ENCODE results near the gene CALN1.
A peak's percentile ranks its signal among the peaks of the same experiment; 100 is the strongest.
"Not testable (repeated sequence)": the region's sequence is repeated elsewhere in the genome, so short reads cannot be mapped to it uniquely, and the experiment has no call there.

CALN1 gene

DNA sequence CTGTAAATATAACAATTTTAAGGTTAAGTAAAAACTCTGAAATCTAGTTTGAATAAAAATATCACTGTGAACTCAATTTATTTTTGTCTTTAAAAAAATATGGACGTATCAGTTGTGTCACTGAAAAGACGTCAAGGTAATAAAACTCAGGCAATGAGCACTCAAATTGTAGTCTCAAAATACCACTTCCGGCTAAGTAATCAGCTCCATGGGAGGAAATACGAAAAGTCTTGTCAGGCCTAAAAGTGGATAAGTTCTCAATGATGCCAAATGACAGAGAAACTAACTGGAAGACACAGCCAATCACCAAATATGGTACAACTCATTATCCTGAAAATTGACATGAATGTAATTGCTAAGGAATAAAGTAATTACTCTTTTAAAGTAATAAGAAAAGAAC is 719 bp downstream of the CALN1 start:
- DNase-seq (ENCODE audit: low read depth, low spot score): no peak
- H3K27ac ChIP-seq: no peak overlapping the region

- no peak overlapping the region for H3K27ac ChIP-seq
- no peak for DNase-seq (ENCODE audit: low read depth, low spot score)
These were observed 2.5 kb downstream of the CALN1 start for GRCh38 chr7:72409638-72410015.

- no peak for DNase-seq (ENCODE audit: low read depth, low spot score)
- H3K27ac ChIP-seq: no peak overlapping the region
These were observed 3.0 kb downstream of the CALN1 start for GRCh38 chr7:72408966-72409637.

DNA sequence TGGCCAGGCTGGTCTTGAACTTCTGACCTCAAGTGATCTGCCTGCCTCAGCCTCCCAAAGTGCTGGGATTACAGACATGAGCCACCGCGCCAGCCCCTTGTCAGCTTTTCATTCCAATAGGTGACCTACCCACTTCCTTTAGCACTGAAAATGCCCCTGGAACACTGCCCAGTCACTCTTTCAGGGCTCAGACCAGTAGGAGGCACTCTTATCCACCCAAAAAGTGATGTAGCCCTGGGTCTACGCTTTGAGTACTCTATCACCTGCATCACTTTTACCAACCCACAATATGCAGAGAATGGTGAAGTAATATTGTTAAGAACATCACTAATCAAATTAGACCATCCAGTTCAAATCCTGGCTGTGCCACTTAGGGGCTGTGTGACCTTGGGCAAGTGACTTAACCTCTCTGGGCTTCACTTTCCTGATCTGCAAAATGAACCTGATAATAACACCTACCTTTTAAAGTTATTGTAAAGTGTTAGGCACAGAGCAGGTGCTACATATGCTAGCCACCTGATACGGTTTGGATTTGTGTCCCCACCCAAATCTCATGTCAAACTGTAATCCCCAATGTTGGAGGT is 5.2 kb downstream of the CALN1 start:
- H3K27ac ChIP-seq: no peak overlapping the region
- DNase-seq (ENCODE audit: low read depth, low spot score): no peak

DNA sequence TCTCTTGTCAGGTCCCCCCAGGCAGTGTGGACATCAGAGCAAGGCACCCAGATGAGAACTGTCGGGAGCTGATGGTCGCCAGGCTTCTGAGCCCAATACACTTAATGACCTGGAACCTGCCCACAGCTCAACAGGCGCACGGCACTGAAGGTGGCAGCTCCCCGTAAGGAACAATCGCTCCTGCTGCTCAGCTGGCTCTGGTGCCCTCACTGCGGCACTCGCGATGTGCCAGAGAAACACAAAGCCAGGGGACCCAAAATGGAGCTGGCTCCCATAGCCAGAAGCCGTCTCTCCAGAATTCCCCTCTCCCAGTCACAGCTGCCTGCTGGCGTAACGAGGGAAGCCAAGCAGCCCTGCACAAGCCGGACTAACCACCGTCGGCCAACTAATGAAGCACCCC is 6.3 kb downstream of the CALN1 start:
- DNase-seq (ENCODE audit: low read depth, low spot score): no peak
- no peak overlapping the region for H3K27ac ChIP-seq

- H3K27ac ChIP-seq: no peak overlapping the region
- peak; percentile 1 for DNase-seq (ENCODE audit: low read depth, low spot score)
These were observed 6.7 kb downstream of the CALN1 start for GRCh38 chr7:72405418-72405817.

- DNase-seq (ENCODE audit: low read depth, low spot score): no peak
- no peak overlapping the region for H3K27ac ChIP-seq
These were observed 7.4 kb downstream of the CALN1 start for GRCh38 chr7:72404743-72405142.

DNA sequence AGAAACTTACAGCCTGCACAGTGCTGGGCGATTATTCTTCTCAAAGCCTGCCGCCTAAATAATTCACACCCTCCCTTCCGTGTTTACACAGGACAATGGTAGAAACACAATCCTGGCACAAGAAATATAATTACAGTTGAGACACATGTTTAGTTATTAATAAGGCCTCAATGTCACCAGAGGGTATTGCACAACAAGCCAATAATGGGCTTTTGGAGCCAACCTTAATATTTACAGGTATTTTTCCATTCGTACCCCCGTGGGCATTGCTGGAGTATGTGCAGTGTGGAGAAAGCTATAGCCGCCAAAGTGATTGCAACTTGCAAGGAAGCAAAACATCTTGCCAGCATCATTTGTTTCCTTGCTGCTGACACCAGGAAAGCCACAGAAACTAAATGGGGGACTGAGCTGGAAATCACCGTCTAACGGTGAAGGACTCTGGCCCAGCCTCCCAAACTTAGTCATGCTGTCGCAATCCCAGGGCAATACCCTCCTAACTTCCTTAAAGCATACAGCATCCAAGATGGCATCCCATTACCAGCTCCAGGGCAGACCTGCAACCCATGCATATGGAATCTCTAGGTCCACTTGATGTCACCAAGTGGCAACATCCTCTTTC is 8.6 kb downstream of the CALN1 start:
- no peak overlapping the region for H3K27ac ChIP-seq
- no peak for DNase-seq (ENCODE audit: low read depth, low spot score)

DNA sequence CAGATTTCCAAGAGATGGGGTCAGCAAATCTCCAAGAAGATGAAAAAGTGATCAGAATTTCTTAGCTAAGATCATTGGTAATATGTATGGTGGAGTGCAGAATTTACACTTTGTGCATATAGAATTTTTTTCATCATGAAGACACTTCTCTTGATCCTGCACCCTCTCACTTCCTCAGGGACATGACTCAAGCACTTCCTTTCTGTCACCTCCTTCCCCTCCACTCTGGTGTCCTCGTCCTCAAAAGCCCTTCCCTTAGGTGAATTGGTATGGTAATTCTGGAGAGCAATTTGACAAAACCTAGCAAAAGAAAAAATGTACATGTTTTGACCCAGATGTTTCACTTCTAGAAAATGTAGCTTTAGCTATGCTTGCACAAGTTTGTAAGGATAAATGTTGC is 18.1 kb downstream of the CALN1 start:
- DNase-seq (ENCODE audit: low read depth, low spot score): no peak
- H3K27ac ChIP-seq: no peak overlapping the region

- no peak for DNase-seq (ENCODE audit: low read depth, low spot score)
- H3K27ac ChIP-seq: no peak overlapping the region
These were observed 20.2 kb downstream of the CALN1 start for GRCh38 chr7:72391821-72392377.

DNA sequence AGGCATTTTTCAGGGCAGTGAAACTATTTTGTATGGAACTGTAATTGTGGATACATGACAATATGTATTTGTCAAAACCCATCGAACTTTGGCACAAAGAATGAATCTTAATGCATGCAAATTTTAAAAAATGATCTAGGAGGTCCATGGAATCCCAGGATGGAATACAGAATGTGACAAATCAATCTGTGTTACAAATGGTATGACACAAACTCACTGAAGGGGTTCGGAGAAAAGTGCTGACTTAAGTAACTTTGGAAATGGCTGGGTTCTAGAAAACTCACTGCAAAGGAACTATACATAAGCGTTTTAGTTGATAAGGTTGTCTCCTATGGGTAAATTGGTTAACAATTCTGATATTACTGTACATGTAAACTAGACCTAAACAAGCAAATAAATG is 26.0 kb downstream of the CALN1 start:
- DNase-seq (ENCODE audit: low read depth, low spot score): no peak
- H3K27ac ChIP-seq: no peak overlapping the region

GRCh38 chr7:72362246-72362645 is 49.9 kb downstream of the CALN1 start:
- H3K27ac ChIP-seq: no peak overlapping the region
- DNase-seq (ENCODE audit: low read depth, low spot score): no peak

- H3K27ac ChIP-seq: no peak overlapping the region
- DNase-seq (ENCODE audit: low read depth, low spot score): no peak
These were observed 66.9 kb downstream of the CALN1 start for GRCh38 chr7:72345208-72345727.

- DNase-seq (ENCODE audit: low read depth, low spot score): no peak
- no peak overlapping the region for H3K27ac ChIP-seq
These were observed 68.1 kb downstream of the CALN1 start for GRCh38 chr7:72343991-72344390.

DNA sequence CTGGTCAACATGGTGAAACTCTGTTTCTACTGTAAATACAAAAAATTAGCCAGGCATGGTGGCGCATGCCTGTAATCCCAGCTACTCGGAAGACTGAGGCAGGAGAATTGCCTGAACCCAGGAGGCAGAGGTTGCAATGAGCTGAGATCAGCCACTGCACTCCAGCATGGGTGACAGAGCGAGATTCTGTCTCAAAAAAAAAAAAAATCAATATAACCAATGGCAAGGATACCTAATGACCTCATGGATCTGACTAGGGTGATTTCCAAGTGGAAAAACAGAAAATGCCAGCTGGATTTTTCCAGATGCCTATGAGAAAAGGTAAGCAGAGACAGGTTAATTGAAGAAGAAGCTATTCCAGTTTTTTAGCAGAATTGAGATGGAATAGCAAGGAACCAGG is 68.8 kb downstream of the CALN1 start:
- DNase-seq (ENCODE audit: low read depth, low spot score); H3K27ac ChIP-seq: not testable (repeated sequence)

- H3K27ac ChIP-seq: no peak overlapping the region
- DNase-seq (ENCODE audit: low read depth, low spot score): no peak
These were observed 74.6 kb downstream of the CALN1 start for GRCh38 chr7:72337390-72338167.

DNA sequence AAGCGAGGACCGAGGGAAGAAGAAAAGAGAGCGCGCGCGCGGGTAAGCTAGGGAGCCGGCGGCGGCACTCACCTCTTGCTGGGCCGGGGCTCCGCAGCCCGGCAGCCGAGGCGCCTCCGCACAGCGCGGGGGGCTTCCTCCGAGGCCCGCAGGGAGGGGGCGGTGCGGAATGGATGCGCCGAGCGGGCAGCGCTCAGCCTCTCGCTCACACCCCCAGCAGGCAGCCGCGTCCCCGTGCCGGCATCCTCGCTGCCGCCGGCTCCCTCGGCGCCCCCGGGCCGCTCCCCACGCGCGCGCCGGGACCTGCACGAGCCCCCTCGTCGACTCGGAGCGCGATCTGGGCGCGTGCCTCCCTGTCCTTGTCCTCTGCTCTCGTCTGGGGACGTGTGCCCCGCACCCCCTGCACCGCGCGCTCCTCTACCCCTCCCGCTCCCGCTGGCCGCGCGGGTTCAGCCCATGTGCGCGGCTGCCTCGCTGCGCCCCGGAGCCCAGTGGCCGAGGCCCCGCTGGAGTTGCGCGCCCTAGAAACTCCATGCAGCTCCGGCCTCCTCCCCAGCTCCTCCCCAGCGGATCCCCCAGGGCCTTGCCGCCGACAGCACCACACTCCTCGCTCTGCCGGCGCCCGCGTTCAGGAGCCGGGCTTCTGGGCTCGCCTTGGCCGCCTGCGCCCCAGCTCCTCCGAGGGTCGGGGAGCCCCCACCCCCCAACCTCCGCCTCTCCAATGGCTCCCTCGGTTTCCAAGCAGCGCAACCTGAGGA is 75.3 kb downstream of the CALN1 start:
- DNase-seq (ENCODE audit: low read depth, low spot score): no peak
- H3K27ac ChIP-seq: no peak overlapping the region

DNA sequence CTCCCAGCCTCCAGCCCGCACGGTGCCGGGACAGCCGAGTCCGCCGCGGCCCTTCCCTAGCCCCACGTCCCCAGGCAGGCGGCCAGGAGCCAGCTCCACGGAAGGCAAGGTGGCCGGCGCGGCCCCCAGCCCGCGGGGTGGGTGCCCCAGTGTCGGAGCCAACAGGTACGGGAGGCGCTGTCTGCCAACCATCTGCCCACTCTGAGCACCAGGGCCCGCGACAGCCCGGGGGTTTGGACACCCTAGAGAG is 75.8 kb downstream of the CALN1 start:
- no peak for DNase-seq (ENCODE audit: low read depth, low spot score)
- no peak overlapping the region for H3K27ac ChIP-seq

- H3K27ac ChIP-seq: no peak overlapping the region
- no peak for DNase-seq (ENCODE audit: low read depth, low spot score)
These were observed 76.4 kb downstream of the CALN1 start for GRCh38 chr7:72335561-72336381.

Measured in epithelial cell of prostate (primary cell).